ENCODE measurements around the gene NISCH. TPM values are rescaled to one million over a fixed set of nuclear protein-coding genes. Genes with fewer than 3 reads are reported as not detected.

NISCH gene
- total RNA-seq, 1 experiment from 2014 or later, result 62.2 TPM

- Mint-ChIP-seq H3K36me3 (ENCODE audit: insufficient read depth, unreplicated experiment) (peaks cover 26% of the 10 kb centered on the region), H3K4me1 (ENCODE audit: low read depth, unreplicated experiment) (no peaks in the 10 kb centered on the region), H3K27me3 (ENCODE audit: insufficient read depth, unreplicated experiment) (no peaks in the 10 kb centered on the region), H3K27ac (ENCODE audit: unreplicated experiment) (no peak overlapping the region), H3K4me3 (ENCODE audit: unreplicated experiment) (no peak overlapping the region), H3K9me3 (ENCODE audit: unreplicated experiment) (no peaks in the 10 kb centered on the region)
- no peaks in the 10 kb centered on the region for H3K27me3 ChIP-seq (replicated peaks; ENCODE audit: control insufficient read depth, insufficient read depth, low read length)
- ChIA-PET POLR2A (no interaction called here), CTCF (no interaction called here)
- H3K36me3 ChIP-seq (ENCODE audit: control insufficient read depth, insufficient read depth, low read length), result peaks cover 1% of the 10 kb centered on the region; the same call in 1 of the 2 replicates
- no peak for DNase-seq
- BruUV-seq (replicated peaks), result no TSS peak
- intact Hi-C loops (cut with micrococcal nuclease; ENCODE audit: unreplicated experiment), result no loop called here
- no peak overlapping the region for H3K4me3 ChIP-seq (ENCODE audit: low read depth, low read length)
- H3K9me3 ChIP-seq, result no peaks in the 10 kb centered on the region
- TF ChIP-seq CTCF (IDR thresholded peaks at IDR 0.05; ENCODE audit: insufficient read depth in 1 of 2, low read depth in 1 of 2, low read length in 1 of 2, severe bottlenecking in 1 of 2, unreplicated experiment in 1 of 2), result no peak
- no peaks in the 10 kb centered on the region for H3K4me1 ChIP-seq
These were observed 31.8 kb downstream of the NISCH start for GRCh38 chr3:52487050-52487787.

GRCh38 chr3:52487788-52488691, 32.6 kb downstream of the NISCH start:
- no peak for TF ChIP-seq CTCF (IDR thresholded peaks at IDR 0.05; ENCODE audit: insufficient read depth in 1 of 2, low read depth in 1 of 2, low read length in 1 of 2, severe bottlenecking in 1 of 2, unreplicated experiment in 1 of 2)
- Mint-ChIP-seq H3K4me1 (ENCODE audit: low read depth, unreplicated experiment) (no peaks in the 10 kb centered on the region), H3K9me3 (ENCODE audit: unreplicated experiment) (no peaks in the 10 kb centered on the region), H3K27ac (ENCODE audit: unreplicated experiment) (no peak overlapping the region), H3K27me3 (ENCODE audit: insufficient read depth, unreplicated experiment) (no peaks in the 10 kb centered on the region), H3K4me3 (ENCODE audit: unreplicated experiment) (no peak overlapping the region), H3K36me3 (ENCODE audit: insufficient read depth, unreplicated experiment) (peaks cover 23% of the 10 kb centered on the region)
- DNase-seq, result no peak
- H3K36me3 ChIP-seq (ENCODE audit: control insufficient read depth, insufficient read depth, low read length), result 0 out of 2 replicates have a peak, but pooled peaks cover 1% of the 10 kb centered on the region
- ChIA-PET CTCF (interaction anchor here (0.6 kb wide), 1 partner anchor 265 kb away, joined by 4 read pairs; no protein-coding TSS in a partner anchor), POLR2A (no interaction called here)
- H3K27me3 ChIP-seq (replicated peaks; ENCODE audit: control insufficient read depth, insufficient read depth, low read length), result no peaks in the 10 kb centered on the region
- no peaks in the 10 kb centered on the region for H3K4me1 ChIP-seq
- H3K4me3 ChIP-seq (ENCODE audit: low read depth, low read length), result no peak overlapping the region
- intact Hi-C loops (cut with micrococcal nuclease; ENCODE audit: unreplicated experiment), result no loop called here
- H3K9me3 ChIP-seq, result no peaks in the 10 kb centered on the region
- no TSS peak for BruUV-seq (replicated peaks)

- no TSS peak for BruUV-seq (replicated peaks)
- Histone ChIP-seq H3K9me3 (no peaks in the 10 kb centered on the region), H3K27me3 (replicated peaks; ENCODE audit: control insufficient read depth, insufficient read depth, low read length) (no peaks in the 10 kb centered on the region), H3K4me3 (ENCODE audit: low read depth, low read length) (no peak overlapping the region), H3K36me3 (ENCODE audit: control insufficient read depth, insufficient read depth, low read length) (0 out of 2 replicates have a peak, but pooled peaks cover 1% of the 10 kb centered on the region), H3K4me1 (no peaks in the 10 kb centered on the region)
- no peaks in the 10 kb centered on the region for H3K9me3 Mint-ChIP-seq (ENCODE audit: unreplicated experiment)
- no peaks in the 10 kb centered on the region for H3K27me3 Mint-ChIP-seq (ENCODE audit: insufficient read depth, unreplicated experiment)
- no peaks in the 10 kb centered on the region for H3K4me1 Mint-ChIP-seq (ENCODE audit: low read depth, unreplicated experiment)
- H3K4me3 Mint-ChIP-seq (ENCODE audit: unreplicated experiment), result no peak overlapping the region
- DNase-seq, result no peak
- intact Hi-C loops (cut with micrococcal nuclease; ENCODE audit: unreplicated experiment), result no loop called here
- ChIA-PET POLR2A (no interaction called here), CTCF (interaction anchor here (0.6 kb wide), 1 partner anchor 266 kb away, joined by 4 read pairs; no protein-coding TSS in a partner anchor)
- TF ChIP-seq CTCF (IDR thresholded peaks at IDR 0.05; ENCODE audit: insufficient read depth in 1 of 2, low read depth in 1 of 2, low read length in 1 of 2, severe bottlenecking in 1 of 2, unreplicated experiment in 1 of 2), result no peak
- H3K36me3 Mint-ChIP-seq (ENCODE audit: insufficient read depth, unreplicated experiment), result peaks cover 22% of the 10 kb centered on the region
- no peak overlapping the region for H3K27ac Mint-ChIP-seq (ENCODE audit: unreplicated experiment)
These were observed 33.3 kb downstream of the NISCH start for GRCh38 chr3:52488746-52489145.
